T-helper 2 cell treated with Interferon-gamma antibody and Interleukin-4, amounts not matched to agents 100 ng/mL and 5 ng/mL, for 36 hours (primary cell): Measurements from ENCODE around the gene PTGFR. TPM values are rescaled to one million over a fixed set of nuclear protein-coding genes. Genes with fewer than 3 reads are reported as not detected.

Source experiments
- intact Hi-C: fragments of 100-400 bp; cut with micrococcal nuclease; formaldehyde crosslinking; loops from one replicate; pipeline ENCODE4 v1.15.1; 2023
- total RNA-seq: library from RNA; stranded (reverse); gene quantifications from 2 replicates; pipeline ENCODE4 v1.2.3, GENCODE V29; 2022

PTGFR gene
- total RNA-seq, 1 donor from 2014 or later: not detected

GRCh38 chr1:78587211-78587610, 96.4 kb downstream of the PTGFR start:
- intact Hi-C loops: no loop called here

Other genes with a start within 250 kb of the PTGFR start
- gene IFI44L, start 129.5 kb downstream of the PTGFR start, total RNA-seq: 50.8 and 53.9 TPM in 2 replicates
- gene IFI44, start 158.9 kb downstream of the PTGFR start, total RNA-seq: 61.4 and 65.9 TPM in 2 replicates